ENCODE measurements around the gene UNC5C.

The UNC5C gene

GRCh38 chr4:95431678-95432077 lies 117.1 kb downstream of the UNC5C start:
- Histone ChIP-seq H3K9me3 (ENCODE audit: control insufficient read depth in 2 of 2, low read length in 2 of 2) (no peaks in the 10 kb centered on the region), H3K4me3 (ENCODE audit: low read length in 2 of 2) (no peak overlapping the region), H3K27me3 (ENCODE audit: control insufficient read depth in 1 of 2, insufficient read depth in 2 of 2, low read length in 2 of 2) (no peaks in the 10 kb centered on the region), H3K4me1 (ENCODE audit: control insufficient read depth, insufficient read depth, low read length) (no peaks in the 10 kb centered on the region), H3K36me3 (ENCODE audit: control insufficient read depth in 2 of 2, insufficient read depth in 2 of 2, low read length in 2 of 2) (no peaks in the 10 kb centered on the region), H3K9ac (ENCODE audit: low read length in 2 of 2) (no peak overlapping the region), H3K27ac (ENCODE audit: low read length) (no peak overlapping the region)

- Histone ChIP-seq H3K36me3 (ENCODE audit: control insufficient read depth in 2 of 2, insufficient read depth in 2 of 2, low read length in 2 of 2) (no peaks in the 10 kb centered on the region), H3K27ac (ENCODE audit: low read length) (no peak overlapping the region), H3K27me3 (ENCODE audit: control insufficient read depth in 1 of 2, insufficient read depth in 2 of 2, low read length in 2 of 2) (no peaks in the 10 kb centered on the region), H3K4me1 (ENCODE audit: control insufficient read depth, insufficient read depth, low read length) (no peaks in the 10 kb centered on the region), H3K9me3 (ENCODE audit: control insufficient read depth in 2 of 2, low read length in 2 of 2) (no peaks in the 10 kb centered on the region), H3K4me3 (ENCODE audit: low read length in 2 of 2) (no peak overlapping the region), H3K9ac (ENCODE audit: low read length in 2 of 2) (no peak overlapping the region)
Observed at GRCh38 chr4:95429416-95429815, 119.4 kb downstream of the UNC5C start.

- no peak overlapping the region for H3K27ac ChIP-seq (ENCODE audit: low read length)
- no peak overlapping the region for H3K9ac ChIP-seq (ENCODE audit: low read length in 2 of 2)
- H3K36me3 ChIP-seq (ENCODE audit: control insufficient read depth in 2 of 2, insufficient read depth in 2 of 2, low read length in 2 of 2), result no peaks in the 10 kb centered on the region
Observed at GRCh38 chr4:95428291-95429070, 120.3 kb downstream of the UNC5C start.

DNA sequence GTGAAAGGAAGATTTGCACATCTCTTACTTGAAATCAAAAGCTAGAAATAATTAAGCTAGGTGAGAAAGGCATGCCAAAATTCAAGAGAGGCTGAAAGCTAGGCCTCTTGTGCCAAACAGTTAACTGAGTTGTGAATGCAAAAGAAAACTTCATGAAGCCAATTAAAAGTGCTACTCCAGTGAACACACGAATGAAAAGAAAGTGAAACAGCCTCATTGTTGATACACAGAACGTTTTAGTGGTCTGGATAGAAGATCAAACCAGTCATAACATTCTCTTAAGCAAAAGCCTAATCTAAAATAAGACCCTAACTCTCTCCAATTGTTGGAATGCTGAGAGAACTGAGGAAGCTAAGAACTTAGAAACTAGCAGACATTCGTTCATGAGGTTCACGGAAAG lies 122.3 kb downstream of the UNC5C start:
- H3K36me3 ChIP-seq (ENCODE audit: control insufficient read depth in 2 of 2, insufficient read depth in 2 of 2, low read length in 2 of 2), result no peaks in the 10 kb centered on the region
- no peaks in the 10 kb centered on the region for H3K9me3 ChIP-seq (ENCODE audit: control insufficient read depth in 2 of 2, low read length in 2 of 2)
- H3K9ac ChIP-seq (ENCODE audit: low read length in 2 of 2), result no peak overlapping the region
- H3K4me1 ChIP-seq (ENCODE audit: control insufficient read depth, insufficient read depth, low read length), result no peaks in the 10 kb centered on the region
- no peaks in the 10 kb centered on the region for H3K27me3 ChIP-seq (ENCODE audit: control insufficient read depth in 1 of 2, insufficient read depth in 2 of 2, low read length in 2 of 2)
- no peak overlapping the region for H3K4me3 ChIP-seq (ENCODE audit: low read length in 2 of 2)
- H3K27ac ChIP-seq (ENCODE audit: low read length), result no peak overlapping the region

More at GRCh38 chr4:95428291-95429070, 120.3 kb downstream of the UNC5C start:
- H3K9me3 ChIP-seq (ENCODE audit: control insufficient read depth in 2 of 2, low read length in 2 of 2), result no peaks in the 10 kb centered on the region
- H3K4me3 ChIP-seq (ENCODE audit: low read length in 2 of 2), result no peak overlapping the region
- no peaks in the 10 kb centered on the region for H3K4me1 ChIP-seq (ENCODE audit: control insufficient read depth, insufficient read depth, low read length)
- H3K27me3 ChIP-seq (ENCODE audit: control insufficient read depth in 1 of 2, insufficient read depth in 2 of 2, low read length in 2 of 2), result no peaks in the 10 kb centered on the region

GRCh38 chr4:95422436-95422835 lies 126.3 kb downstream of the UNC5C start:
- no peak overlapping the region for H3K4me3 ChIP-seq (ENCODE audit: low read length in 2 of 2)
- no peak overlapping the region for H3K9ac ChIP-seq (ENCODE audit: low read length in 2 of 2)

DNA sequence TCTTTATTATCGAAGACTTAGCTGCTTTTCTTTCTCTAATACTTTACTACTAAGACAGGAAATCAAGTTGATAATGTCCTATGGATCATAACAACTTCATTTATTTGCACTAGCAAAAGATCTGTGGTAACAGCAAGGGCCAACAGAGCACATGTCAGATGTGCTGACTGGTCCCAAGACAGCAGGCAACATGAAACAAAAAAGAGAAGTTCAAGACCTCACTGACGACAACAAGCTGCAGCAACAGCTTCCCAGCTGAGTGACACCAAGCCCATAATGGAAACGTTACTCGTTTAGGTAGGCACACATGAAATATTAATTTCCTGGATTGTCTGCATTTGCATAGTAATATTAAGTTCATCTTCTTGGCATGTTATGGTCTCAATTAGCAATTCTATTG lies 126.9 kb downstream of the UNC5C start:
- no peak overlapping the region for H3K27ac ChIP-seq (ENCODE audit: low read length)
- H3K4me1 ChIP-seq (ENCODE audit: control insufficient read depth, insufficient read depth, low read length), result no peaks in the 10 kb centered on the region
- H3K4me3 ChIP-seq (ENCODE audit: low read length in 2 of 2), result no peak overlapping the region
- H3K9me3 ChIP-seq (ENCODE audit: control insufficient read depth in 2 of 2, low read length in 2 of 2), result no peaks in the 10 kb centered on the region
- H3K27me3 ChIP-seq (ENCODE audit: control insufficient read depth in 1 of 2, insufficient read depth in 2 of 2, low read length in 2 of 2), result no peaks in the 10 kb centered on the region
- H3K9ac ChIP-seq (ENCODE audit: low read length in 2 of 2), result no peak overlapping the region
- no peaks in the 10 kb centered on the region for H3K36me3 ChIP-seq (ENCODE audit: control insufficient read depth in 2 of 2, insufficient read depth in 2 of 2, low read length in 2 of 2)

More at GRCh38 chr4:95422436-95422835, 126.3 kb downstream of the UNC5C start:
- H3K4me1 ChIP-seq (ENCODE audit: control insufficient read depth, insufficient read depth, low read length), result no peaks in the 10 kb centered on the region
- H3K36me3 ChIP-seq (ENCODE audit: control insufficient read depth in 2 of 2, insufficient read depth in 2 of 2, low read length in 2 of 2), result no peaks in the 10 kb centered on the region
- no peak overlapping the region for H3K27ac ChIP-seq (ENCODE audit: low read length)
- no peaks in the 10 kb centered on the region for H3K9me3 ChIP-seq (ENCODE audit: control insufficient read depth in 2 of 2, low read length in 2 of 2)
- no peaks in the 10 kb centered on the region for H3K27me3 ChIP-seq (ENCODE audit: control insufficient read depth in 1 of 2, insufficient read depth in 2 of 2, low read length in 2 of 2)

DNA sequence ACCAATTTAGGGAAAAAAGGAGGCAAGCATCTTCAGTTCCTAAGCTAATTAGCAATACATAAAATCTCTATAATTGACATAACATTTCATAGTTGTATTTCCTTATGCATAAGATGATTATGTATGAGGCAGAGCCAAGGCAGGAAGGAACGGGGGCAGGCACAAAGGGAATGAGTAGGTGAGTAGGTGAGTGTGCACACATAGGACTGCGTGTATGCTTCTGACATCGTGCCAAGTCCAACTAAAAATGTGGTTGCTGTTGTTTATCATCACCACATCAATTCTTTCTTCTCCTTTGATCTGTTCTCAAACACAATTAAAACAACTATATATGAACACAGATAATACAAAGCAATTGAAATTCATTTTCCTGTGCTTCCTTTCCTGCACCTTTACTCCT lies 131.2 kb downstream of the UNC5C start:
- H3K4me3 ChIP-seq (ENCODE audit: low read length in 2 of 2), result no peak overlapping the region
- H3K9me3 ChIP-seq (ENCODE audit: control insufficient read depth in 2 of 2, low read length in 2 of 2), result no peaks in the 10 kb centered on the region
- no peaks in the 10 kb centered on the region for H3K4me1 ChIP-seq (ENCODE audit: control insufficient read depth, insufficient read depth, low read length)
- H3K36me3 ChIP-seq (ENCODE audit: control insufficient read depth in 2 of 2, insufficient read depth in 2 of 2, low read length in 2 of 2), result no peaks in the 10 kb centered on the region
- H3K27me3 ChIP-seq (ENCODE audit: control insufficient read depth in 1 of 2, insufficient read depth in 2 of 2, low read length in 2 of 2), result no peaks in the 10 kb centered on the region
- H3K9ac ChIP-seq (ENCODE audit: low read length in 2 of 2), result no peak overlapping the region
- no peak overlapping the region for H3K27ac ChIP-seq (ENCODE audit: low read length)

- no peaks in the 10 kb centered on the region for H3K4me1 ChIP-seq (ENCODE audit: control insufficient read depth, insufficient read depth, low read length)
- H3K36me3 ChIP-seq (ENCODE audit: control insufficient read depth in 2 of 2, insufficient read depth in 2 of 2, low read length in 2 of 2), result no peaks in the 10 kb centered on the region
Observed at GRCh38 chr4:95415346-95415771, 133.4 kb downstream of the UNC5C start.

GRCh38 chr4:95411371-95412088 lies 137.2 kb downstream of the UNC5C start:
- Histone ChIP-seq H3K9me3 (ENCODE audit: control insufficient read depth in 2 of 2, low read length in 2 of 2) (no peaks in the 10 kb centered on the region), H3K4me3 (ENCODE audit: low read length in 2 of 2) (no peak overlapping the region), H3K27me3 (ENCODE audit: control insufficient read depth in 1 of 2, insufficient read depth in 2 of 2, low read length in 2 of 2) (no peaks in the 10 kb centered on the region), H3K9ac (ENCODE audit: low read length in 2 of 2) (no peak overlapping the region), H3K4me1 (ENCODE audit: control insufficient read depth, insufficient read depth, low read length) (no peaks in the 10 kb centered on the region), H3K27ac (ENCODE audit: low read length) (no peak overlapping the region), H3K36me3 (ENCODE audit: control insufficient read depth in 2 of 2, insufficient read depth in 2 of 2, low read length in 2 of 2) (no peaks in the 10 kb centered on the region)

More at GRCh38 chr4:95415346-95415771, 133.4 kb downstream of the UNC5C start:
- no peaks in the 10 kb centered on the region for H3K27me3 ChIP-seq (ENCODE audit: control insufficient read depth in 1 of 2, insufficient read depth in 2 of 2, low read length in 2 of 2)
- H3K9ac ChIP-seq (ENCODE audit: low read length in 2 of 2), result no peak overlapping the region
- H3K9me3 ChIP-seq (ENCODE audit: control insufficient read depth in 2 of 2, low read length in 2 of 2), result no peaks in the 10 kb centered on the region
- no peak overlapping the region for H3K27ac ChIP-seq (ENCODE audit: low read length)
- no peak overlapping the region for H3K4me3 ChIP-seq (ENCODE audit: low read length in 2 of 2)

GRCh38 chr4:95410387-95410977 lies 138.3 kb downstream of the UNC5C start:
- Histone ChIP-seq H3K9me3 (ENCODE audit: control insufficient read depth in 2 of 2, low read length in 2 of 2) (no peaks in the 10 kb centered on the region), H3K9ac (ENCODE audit: low read length in 2 of 2) (no peak overlapping the region), H3K27ac (ENCODE audit: low read length) (no peak overlapping the region), H3K4me1 (ENCODE audit: control insufficient read depth, insufficient read depth, low read length) (no peaks in the 10 kb centered on the region), H3K27me3 (ENCODE audit: control insufficient read depth in 1 of 2, insufficient read depth in 2 of 2, low read length in 2 of 2) (no peaks in the 10 kb centered on the region), H3K4me3 (ENCODE audit: low read length in 2 of 2) (no peak overlapping the region), H3K36me3 (ENCODE audit: control insufficient read depth in 2 of 2, insufficient read depth in 2 of 2, low read length in 2 of 2) (no peaks in the 10 kb centered on the region)
